Mucosa of rectum (tissue), 2 donors: ENCODE results near the gene CAGE1.

Experiments
- H3K27ac ChIP-seq, 2 donors: one replicate each; pipeline ENCODE4 v1.7.0; 2013; ENCODE audit warnings: inconsistent platforms in 2 of 2, low read depth in 2 of 2, low read length in 2 of 2
- H3K27me3 ChIP-seq, 2 donors: one replicate each; pipeline ENCODE4 v1.7.0; 2013; ENCODE audit warnings: low read length in 2 of 2; ENCODE audit not compliant: control insufficient read depth in 2 of 2, insufficient read depth in 2 of 2
- H3K36me3 ChIP-seq, 2 donors: one replicate each; pipeline ENCODE4 v1.7.0; 2013; ENCODE audit warnings: low read length in 2 of 2; ENCODE audit not compliant: control insufficient read depth in 2 of 2, insufficient read depth in 2 of 2
- H3K4me1 ChIP-seq, 2 donors: one replicate each; pipeline ENCODE4 v1.7.0; 2013; ENCODE audit warnings: low read length in 2 of 2, mild to moderate bottlenecking in 1 of 2; ENCODE audit not compliant: control insufficient read depth in 2 of 2, insufficient read depth in 2 of 2
- H3K4me3 ChIP-seq, 2 donors: one replicate each; pipeline ENCODE4 v1.7.0; 2013; ENCODE audit warnings: low read length in 2 of 2
- H3K9ac ChIP-seq, 2 donors: one replicate each; pipeline ENCODE4 v1.7.0; 2013; ENCODE audit warnings: low read length in 2 of 2, low read depth in 1 of 2, mild to moderate bottlenecking in 1 of 2
- H3K9me3 ChIP-seq, 2 donors: one replicate each; pipeline ENCODE4 v1.7.0; 2013; ENCODE audit warnings: low read length in 2 of 2; ENCODE audit not compliant: control insufficient read depth in 2 of 2
- donor health status: healthy.
- donor health status: Normal muscosa, but diverticular disease.

Gene CAGE1

DNA sequence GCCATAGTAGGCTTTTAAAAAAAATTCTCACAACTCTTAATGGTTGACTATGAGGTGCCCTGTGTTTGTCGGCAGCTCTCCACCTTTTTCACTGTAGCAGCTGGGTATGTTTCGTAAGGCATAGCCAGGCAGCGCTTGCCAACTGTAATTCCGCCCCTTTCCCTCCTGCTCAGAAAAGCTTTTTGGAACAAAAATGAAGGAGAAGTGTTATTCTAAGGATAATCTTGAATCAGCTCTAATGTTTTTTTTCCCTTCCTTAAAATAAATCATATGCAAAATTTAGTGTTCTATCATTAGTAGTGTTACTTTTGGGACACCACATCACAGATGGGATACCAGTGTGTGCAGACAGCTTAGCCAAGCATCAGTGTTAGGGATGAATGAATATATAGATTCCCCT is 21.3 kb upstream of the CAGE1 start:
- no peak overlapping the region for H3K9ac ChIP-seq
- no peak overlapping the region for H3K4me3 ChIP-seq
- H3K9me3 ChIP-seq, result no peaks in the 10 kb centered on the region
- H3K27ac ChIP-seq, result no peak overlapping the region
- H3K36me3 ChIP-seq, result peaks cover 43 to 63% of the 10 kb centered on the region in 2 donors
- H3K27me3 ChIP-seq, result no peaks in the 10 kb centered on the region
- peaks cover 6 to 9% of the 10 kb centered on the region in 2 donors for H3K4me1 ChIP-seq

DNA sequence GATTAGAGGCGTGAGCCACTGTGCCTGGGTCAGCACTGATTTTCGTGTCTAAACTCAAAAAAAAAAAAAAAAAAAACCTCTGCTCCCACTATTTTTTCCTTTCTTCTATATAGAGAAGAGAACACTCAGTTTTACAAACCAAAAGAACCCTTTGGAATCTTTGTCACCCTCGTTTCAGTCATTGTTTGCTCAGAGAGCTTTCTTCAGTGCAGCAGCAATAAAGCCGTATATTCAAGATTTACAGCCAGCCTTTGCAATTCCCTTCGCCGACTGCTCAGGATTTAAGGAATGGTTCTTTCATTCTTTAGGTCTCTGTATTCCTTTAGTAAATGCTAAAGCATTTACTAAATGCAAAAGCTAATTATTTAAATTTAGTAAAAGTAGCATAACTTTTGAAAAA is 20.2 kb upstream of the CAGE1 start:
- Histone ChIP-seq H3K27me3 (no peaks in the 10 kb centered on the region), H3K36me3 (peaks cover 41 to 63% of the 10 kb centered on the region in 2 donors), H3K9me3 (no peaks in the 10 kb centered on the region)

DNA sequence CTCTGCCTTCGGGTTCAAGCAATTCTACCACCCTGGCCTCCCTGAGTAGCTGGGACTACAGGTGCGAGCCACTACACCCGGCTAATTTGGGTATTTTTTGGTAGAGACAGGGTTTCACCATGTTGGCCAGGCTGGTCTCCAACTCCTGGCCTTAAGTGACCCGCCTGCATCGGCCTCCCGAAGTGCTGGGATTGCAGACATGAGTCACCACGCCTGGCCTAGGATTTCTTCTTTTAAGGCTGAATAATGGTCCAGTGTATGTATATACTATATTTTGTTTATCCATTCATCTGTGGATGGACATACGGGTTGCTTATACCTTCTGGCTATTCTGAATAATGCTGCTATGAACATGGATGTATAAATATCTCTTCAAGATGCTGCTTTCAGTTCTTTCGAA is 17.2 kb upstream of the CAGE1 start:
- no peaks in the 10 kb centered on the region for H3K9me3 ChIP-seq
- H3K27me3 ChIP-seq, result no peaks in the 10 kb centered on the region
- peaks cover 60 to 74% of the 10 kb centered on the region in 2 donors for H3K36me3 ChIP-seq
- peaks cover 0 to 2% of the 10 kb centered on the region in 2 donors for H3K4me1 ChIP-seq
- no peak overlapping the region for H3K4me3 ChIP-seq
- no peak overlapping the region for H3K27ac ChIP-seq
- no peak overlapping the region for H3K9ac ChIP-seq

More for the DNA sequence above, 20.2 kb upstream of the CAGE1 start:
- Histone ChIP-seq H3K4me1 (peaks cover 6 to 9% of the 10 kb centered on the region in 2 donors), H3K9ac (no peak overlapping the region), H3K4me3 (peak overlapping the region in 1 of 2 donors; percentile 23), H3K27ac (no peak overlapping the region)

DNA sequence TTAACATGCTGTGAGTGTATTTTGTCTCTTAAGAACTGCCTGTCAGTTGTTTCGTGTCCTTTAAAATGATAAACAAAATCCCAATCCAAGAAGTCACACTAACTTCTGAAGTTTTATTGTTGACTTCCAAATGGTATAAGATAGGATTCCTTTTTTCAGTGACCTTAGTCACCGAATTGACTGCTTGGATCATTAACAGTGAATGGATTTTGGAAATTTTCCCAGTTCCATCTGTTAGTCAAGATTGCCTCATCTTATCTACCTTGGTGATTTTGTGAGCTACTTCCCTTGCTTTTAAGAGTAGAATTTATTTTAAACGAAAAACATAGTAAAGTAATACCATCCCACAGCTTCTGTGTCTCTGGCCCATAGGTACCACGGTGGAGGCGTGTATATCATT is 15.0 kb upstream of the CAGE1 start:
- Histone ChIP-seq H3K36me3 (peaks cover 50 to 71% of the 10 kb centered on the region in 2 donors), H3K4me1 (peaks cover 0 to 1% of the 10 kb centered on the region in 2 donors), H3K4me3 (no peak overlapping the region), H3K27me3 (no peaks in the 10 kb centered on the region), H3K9me3 (no peaks in the 10 kb centered on the region), H3K9ac (no peak overlapping the region), H3K27ac (no peak overlapping the region)

DNA sequence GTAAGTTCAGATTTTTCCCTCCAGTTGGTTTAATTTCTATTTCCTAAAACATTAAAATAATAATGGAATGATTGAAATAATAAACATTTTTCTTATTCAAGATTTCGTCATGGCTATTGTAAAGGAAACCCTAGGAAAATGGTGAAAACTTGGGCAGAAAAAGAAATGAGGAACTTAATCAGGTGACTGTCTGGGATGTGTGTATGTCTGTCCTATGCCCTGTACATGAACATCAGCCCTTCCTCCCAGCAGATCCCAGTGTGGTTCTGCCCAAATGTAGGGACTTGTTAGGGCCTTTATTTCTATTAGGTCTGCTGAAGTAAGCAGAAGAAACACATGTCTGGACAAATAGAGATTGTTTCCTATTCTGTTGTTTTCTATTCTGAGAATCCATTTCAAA is 13.2 kb upstream of the CAGE1 start:
- Histone ChIP-seq H3K27ac (no peak overlapping the region), H3K4me1 (no peaks in the 10 kb centered on the region), H3K9ac (no peak overlapping the region), H3K36me3 (peaks cover 53 to 71% of the 10 kb centered on the region in 2 donors), H3K27me3 (no peaks in the 10 kb centered on the region), H3K4me3 (no peak overlapping the region), H3K9me3 (no peaks in the 10 kb centered on the region)

DNA sequence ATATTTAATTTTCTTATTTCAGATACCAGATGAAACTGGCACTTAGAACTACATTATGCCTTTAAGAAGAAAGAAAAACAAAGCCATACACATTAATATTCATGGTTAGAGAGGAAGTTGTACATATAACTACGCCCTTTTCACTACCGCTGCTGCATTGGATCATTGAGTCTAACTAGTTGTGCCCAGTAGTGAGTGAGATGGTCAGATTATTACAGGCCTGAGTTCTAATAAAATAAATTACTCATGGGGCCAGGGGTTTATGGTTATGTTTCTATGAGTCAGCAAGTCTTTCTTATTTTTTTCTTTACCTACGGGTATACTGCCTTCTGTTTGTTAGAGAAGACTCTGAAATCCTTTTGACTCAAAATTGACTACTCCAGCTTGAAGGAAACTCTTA is 11.5 kb upstream of the CAGE1 start:
- H3K9me3 ChIP-seq, result no peaks in the 10 kb centered on the region
- H3K4me1 ChIP-seq, result no peaks in the 10 kb centered on the region
- no peak overlapping the region for H3K9ac ChIP-seq
- no peak overlapping the region for H3K27ac ChIP-seq
- H3K27me3 ChIP-seq, result no peaks in the 10 kb centered on the region
- no peak overlapping the region for H3K4me3 ChIP-seq
- H3K36me3 ChIP-seq, result peaks cover 42 to 61% of the 10 kb centered on the region in 2 donors

DNA sequence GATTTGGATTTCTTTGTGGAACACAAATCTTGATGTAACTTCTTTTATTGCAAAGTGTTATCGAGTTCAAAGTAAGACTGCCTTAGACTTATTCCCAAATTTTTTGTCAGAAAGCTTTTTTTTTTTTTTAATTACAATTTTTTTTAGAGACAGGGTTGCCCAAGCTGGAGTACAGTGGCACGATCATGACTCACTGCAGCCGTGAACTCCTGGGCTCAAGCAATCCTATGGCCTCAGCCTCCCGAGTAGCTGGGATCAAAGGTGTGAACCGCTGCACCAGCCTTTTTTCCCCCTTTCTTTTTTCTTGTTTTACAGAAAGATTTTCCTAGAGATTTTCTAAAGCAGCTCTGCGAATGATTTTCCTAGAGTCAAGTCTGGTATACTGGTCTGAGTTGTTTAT is 2.9 kb upstream of the CAGE1 start:
- no peak overlapping the region for H3K27ac ChIP-seq
- no peak overlapping the region for H3K4me3 ChIP-seq
- peaks cover 11 to 18% of the 10 kb centered on the region in 2 donors for H3K4me1 ChIP-seq
- H3K9me3 ChIP-seq, result no peaks in the 10 kb centered on the region
- peaks cover 9 to 20% of the 10 kb centered on the region in 2 donors for H3K36me3 ChIP-seq
- no peaks in the 10 kb centered on the region for H3K27me3 ChIP-seq
- no peak overlapping the region for H3K9ac ChIP-seq

DNA sequence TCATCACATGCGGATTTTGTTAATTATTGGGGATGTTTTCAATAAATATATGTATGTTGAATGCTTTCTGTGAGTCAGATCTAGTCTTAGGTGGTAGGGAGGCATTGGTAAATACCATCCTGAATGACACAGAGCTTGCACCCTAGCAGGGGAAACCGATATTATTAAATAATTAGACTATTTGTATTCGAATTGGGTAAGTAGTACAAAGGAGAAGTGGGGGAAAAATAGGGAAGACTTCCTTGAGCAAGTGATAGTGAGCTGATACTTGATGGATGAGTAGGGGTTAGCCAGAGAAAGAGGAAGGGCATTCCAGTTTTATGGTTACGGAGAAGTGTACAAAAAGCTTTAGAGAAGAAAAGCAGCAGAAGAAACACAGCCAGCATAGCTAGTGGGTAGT is 1.6 kb upstream of the CAGE1 start:
- H3K9ac ChIP-seq, result no peak overlapping the region

DNA sequence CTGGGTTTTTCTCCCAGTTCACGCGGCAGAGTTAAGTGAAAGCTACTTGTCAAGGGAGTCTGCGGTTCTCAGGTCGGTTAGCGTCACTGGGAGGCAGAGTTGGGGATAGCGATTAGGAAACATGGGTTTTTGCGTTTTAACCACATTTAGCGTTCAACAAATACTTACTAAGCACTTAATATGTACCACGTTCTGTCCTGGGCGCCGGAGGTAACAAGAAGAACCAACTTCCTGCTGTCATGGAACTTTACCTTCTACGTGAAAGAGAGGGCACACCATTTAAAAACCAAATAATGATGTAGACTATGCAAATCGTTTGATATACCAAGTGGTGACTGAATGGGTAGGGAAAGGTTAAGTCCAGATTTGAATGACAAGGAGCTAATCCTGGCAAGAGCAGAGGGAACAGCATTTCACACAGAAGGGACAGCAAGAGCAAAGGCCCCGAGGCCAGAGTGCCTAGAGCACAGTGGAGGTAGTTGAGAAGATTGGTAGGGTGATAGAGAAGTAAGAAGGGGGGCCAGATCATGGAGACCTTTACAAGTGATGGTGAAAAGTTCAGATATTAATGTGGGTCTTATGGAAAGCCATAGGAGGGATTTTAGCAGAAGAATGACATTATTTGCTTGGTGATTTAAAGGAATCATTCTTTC is 810 bp upstream of the CAGE1 start:
- peak overlapping the region; percentile 97 to 99 for H3K27ac ChIP-seq
- H3K27me3 ChIP-seq, result no peaks in the 10 kb centered on the region
- H3K9ac ChIP-seq, result peak overlapping the region; percentile 87 to 97
- H3K4me1 ChIP-seq, result peaks cover 11 to 18% of the 10 kb centered on the region in 2 donors
- H3K4me3 ChIP-seq, result peak overlapping the region; percentile 96 to 97
- H3K36me3 ChIP-seq, result peaks cover 4 to 13% of the 10 kb centered on the region in 2 donors
- H3K9me3 ChIP-seq, result no peaks in the 10 kb centered on the region

More for the DNA sequence above, 1.6 kb upstream of the CAGE1 start:
- Histone ChIP-seq H3K4me1 (peaks cover 11 to 18% of the 10 kb centered on the region in 2 donors), H3K27ac (no peak overlapping the region), H3K4me3 (peak overlapping the region in 1 of 2 donors; percentile 96), H3K27me3 (no peaks in the 10 kb centered on the region), H3K36me3 (peaks cover 9 to 16% of the 10 kb centered on the region in 2 donors), H3K9me3 (no peaks in the 10 kb centered on the region)

DNA sequence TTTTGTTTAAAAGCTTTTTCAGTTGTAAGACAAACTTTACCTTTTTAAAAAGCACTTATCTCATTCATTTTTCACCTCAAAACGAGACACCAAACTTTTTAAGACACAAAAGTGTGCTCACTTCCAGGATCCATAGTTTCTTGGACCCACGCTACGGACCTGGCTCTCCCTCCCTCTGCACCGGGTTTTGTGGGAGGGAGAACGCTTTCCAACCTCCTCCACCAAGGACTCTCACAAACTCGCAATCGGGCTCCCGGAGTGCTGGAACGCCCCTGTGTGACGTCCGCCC is 436 bp downstream of the CAGE1 start:
- peak overlapping the region; percentile 96 to 97 for H3K4me3 ChIP-seq
- no peaks in the 10 kb centered on the region for H3K9me3 ChIP-seq
- H3K27ac ChIP-seq, result peak overlapping the region; percentile 97 to 99
- H3K4me1 ChIP-seq, result peaks cover 11 to 18% of the 10 kb centered on the region in 2 donors
- peak overlapping the region; percentile 87 to 97 for H3K9ac ChIP-seq
- H3K27me3 ChIP-seq, result no peaks in the 10 kb centered on the region
- H3K36me3 ChIP-seq, result peaks cover 4 to 12% of the 10 kb centered on the region in 2 donors
